T-helper 9 cell (primary cell): Measurements from ENCODE around the gene GNPAT.

Experiments
- DNase-seq: peaks from one replicate; pipeline ENCODE4 v3.0.0-alpha.2; 2020

The GNPAT gene

DNA sequence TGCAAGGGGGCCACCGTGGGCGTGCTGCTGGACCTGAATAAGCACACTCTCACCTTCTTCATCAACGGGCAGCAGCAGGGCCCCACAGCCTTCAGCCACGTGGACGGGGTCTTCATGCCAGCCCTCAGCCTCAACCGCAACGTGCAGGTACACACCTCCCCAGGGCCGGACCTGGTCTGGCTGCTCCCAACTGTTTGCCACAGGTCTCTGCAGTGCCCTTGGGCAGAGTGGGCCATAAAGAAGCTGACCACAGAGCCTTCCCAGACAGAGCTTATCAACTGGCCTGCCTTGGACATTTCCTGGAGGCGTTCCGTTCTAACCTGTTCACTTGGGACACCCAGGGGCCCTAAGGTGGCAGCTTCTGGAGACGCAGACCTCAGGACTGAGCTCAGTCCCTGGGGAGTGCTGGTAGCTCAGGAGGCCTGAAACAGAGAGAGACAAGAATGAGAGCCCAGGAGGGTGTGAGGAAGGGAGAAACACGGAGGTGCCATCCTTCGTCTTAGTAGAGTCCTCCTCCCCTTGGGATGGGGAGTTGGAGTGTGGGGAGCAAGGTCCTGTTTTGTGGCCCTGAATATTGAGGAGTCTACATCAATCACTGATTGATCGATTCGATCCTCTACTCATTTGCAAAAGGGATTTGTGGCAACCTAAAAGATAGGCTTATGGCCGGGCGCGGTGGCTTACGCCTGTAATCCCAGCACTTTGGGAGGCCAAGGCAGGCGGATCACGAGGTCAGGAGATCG, 27.0 kb upstream of the GNPAT start:
- no peak for DNase-seq

DNA sequence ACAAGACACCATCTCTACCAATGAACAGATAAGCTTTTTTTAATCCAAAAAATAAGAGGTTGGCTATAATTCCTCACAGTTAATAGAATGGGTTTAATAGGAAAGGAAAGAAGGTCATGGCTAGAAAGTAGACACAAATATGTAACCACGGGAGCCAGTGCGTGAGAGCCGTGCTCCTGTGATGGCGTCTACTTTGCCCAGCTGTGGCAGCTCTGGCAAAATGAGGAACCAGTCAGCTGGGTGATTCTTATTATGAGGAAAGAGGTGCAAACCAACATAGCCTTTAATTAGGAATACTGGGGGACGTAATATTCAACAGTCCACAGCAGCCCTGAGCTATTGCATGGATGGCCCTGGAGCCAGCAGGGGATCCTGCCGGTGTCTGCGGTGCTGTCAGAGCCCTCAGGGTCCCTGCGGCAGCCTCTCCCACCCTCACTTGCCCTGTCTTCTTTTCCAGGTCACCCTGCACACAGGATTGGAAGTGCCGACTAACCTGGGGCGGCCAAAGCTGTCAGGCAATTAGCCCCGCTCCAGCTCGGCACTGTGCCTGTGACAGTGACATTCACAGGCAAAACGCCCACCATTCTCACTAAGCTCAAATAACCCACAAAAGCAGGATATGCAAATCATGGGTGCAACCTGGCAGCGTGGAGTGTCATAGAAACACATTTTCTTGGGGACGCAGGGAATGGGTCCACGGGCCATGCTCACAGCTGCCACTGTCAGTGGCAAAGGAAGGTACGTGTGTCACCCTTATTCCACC, 25.9 kb upstream of the GNPAT start:
- no peak for DNase-seq

DNA sequence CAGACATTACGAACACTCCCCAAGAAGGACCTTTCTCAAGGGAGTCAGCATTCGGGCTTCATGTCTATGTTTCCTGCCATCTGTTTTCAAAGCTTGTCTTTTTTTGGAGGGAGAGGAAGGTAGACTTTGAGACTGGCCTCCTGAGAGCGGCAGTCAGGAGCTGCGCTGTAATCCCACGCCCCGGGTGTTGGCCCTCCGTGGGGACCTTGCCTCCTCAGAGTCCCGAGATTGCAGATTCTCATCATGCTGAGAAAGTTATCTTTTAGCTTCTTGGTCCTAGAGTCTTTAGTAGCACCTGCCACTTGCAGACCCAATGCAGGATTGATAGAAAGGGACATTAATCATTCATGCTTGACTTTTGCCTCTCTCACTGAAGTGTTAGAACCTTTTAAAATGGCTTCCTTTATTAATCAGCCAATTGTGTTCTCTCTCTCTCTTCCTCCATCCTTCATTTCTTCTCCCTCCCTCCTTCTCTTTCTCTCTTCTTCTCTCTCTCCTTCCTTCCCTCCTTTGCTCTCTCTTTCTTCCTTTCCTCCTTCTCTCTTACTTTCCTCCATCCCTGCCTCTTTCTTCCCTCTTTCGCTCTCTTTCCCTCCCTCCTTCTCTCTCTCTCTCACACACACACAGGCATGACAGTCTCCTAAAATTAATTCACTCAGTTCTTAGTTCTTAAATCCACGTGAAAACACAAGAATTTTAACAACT, 25.2 kb upstream of the GNPAT start:
- DNase-seq, result no peak

- DNase-seq, result no peak
These were observed 24.5 kb upstream of the GNPAT start for GRCh38 chr1:231216498-231216897.

- DNase-seq, result no peak
These were observed 24.0 kb upstream of the GNPAT start for GRCh38 chr1:231217056-231217455.

GRCh38 chr1:231218078-231218477, 22.9 kb upstream of the GNPAT start:
- DNase-seq, result no peak

DNA sequence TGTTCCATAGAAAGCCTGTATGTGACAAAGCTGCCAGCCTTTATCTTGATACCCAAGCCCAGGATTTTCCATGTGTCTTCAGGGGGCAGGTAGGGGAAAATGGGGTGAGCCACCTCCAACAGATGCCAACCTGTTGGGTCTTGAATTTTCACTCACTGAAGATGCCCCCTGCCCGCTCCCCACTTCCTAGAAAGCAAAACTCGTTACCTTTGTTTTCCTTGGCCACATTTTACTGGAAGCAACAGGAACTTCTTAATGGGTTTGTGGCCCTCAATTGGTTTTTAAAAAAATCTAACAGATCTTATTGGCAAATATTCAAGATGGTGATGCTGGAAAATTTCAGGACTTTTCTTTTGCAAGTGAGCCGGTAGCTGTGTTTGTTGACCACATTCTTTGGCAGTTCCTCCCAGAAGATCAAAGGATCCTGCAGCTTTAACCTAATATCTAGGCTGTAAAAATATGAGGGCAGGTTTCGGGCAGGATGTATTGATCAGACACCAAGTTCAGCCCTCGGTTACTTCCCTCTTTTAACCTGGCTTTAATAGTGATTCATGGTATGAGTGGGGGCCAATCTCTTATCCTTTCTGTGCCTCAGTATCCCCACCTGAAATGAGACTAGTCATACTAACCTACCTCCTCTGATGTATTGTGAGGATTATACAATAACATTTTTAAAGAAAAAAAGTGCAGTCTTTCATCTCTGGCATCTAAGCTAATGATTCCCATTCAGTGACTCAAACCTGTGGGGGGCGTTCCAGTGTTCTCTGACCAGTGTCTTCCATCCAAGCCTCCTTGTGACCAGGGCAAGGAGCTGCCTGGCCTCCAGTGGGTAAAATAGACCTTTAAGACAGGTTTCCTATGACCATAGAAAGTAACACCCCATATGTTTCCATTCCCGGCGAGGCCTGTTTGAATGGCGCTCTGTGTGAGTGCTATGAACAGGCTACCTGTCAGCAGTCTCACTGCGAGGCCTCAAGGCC, 21.3 kb upstream of the GNPAT start:
- no peak for DNase-seq

DNA sequence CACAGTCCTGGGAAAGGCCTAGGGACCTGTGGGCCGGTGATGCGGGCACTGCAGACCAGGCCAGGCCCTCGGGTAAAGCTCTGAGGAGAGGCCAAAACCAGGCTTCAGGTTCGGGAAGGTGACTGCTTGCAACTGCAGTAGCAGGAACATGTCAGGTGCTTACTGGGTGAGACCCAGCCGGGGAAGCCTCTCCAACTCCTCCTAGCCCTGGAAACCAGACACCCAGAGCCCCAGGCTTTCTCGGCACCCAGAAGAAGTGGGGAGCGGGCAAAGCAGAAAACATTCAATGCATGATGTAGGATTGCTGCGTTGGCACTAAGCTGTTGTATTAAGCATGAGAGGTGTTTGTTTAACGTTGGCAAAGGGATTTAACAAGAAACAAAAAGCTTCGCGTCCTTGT, 20.2 kb upstream of the GNPAT start:
- DNase-seq, result no peak

GRCh38 chr1:231226156-231226555, 14.9 kb upstream of the GNPAT start:
- DNase-seq, result no peak

- DNase-seq, result no peak
These were observed 9.5 kb upstream of the GNPAT start for GRCh38 chr1:231231511-231231910.

DNA sequence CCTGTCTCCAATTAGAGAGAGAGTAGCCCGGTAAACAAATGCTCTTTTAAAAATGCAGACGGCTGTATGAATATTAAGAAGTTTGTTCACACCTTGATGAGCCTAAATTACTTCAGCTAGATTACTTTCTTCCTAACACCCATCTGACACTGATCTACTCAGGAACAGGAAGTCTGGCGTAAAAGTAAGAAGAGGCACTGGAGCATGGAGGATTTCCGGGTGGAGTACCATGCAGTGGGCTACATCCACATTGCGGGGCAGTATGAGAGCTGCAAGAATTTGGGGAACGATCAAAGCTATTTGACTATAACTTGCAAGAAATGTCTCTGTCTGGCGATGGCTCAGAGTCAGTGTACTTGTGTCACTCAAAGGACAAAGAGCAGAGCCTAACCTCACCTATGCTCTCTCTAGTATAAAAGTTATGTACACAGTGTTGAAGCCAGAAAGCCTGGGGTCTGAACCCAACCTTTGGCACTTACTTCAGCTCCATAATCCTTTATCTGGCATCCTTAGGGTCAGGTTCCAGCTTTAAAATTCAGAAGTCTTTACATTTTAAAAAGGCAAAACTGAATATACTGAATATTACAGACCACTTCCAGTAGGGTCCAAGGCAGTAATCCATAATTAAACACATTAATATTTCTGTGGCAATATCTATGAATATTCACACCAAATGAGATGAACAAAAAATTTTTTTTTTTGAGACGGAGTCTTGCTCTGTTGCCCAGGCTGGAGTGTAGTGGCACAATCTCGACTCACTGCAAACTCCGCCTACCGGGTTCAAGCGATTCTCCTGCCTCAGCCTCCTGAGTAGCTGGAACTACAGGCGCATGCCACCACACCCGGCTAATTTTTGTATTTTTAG, 7.9 kb upstream of the GNPAT start:
- no peak for DNase-seq

- no peak for DNase-seq
These were observed 7.1 kb upstream of the GNPAT start for GRCh38 chr1:231233735-231234417.

DNA sequence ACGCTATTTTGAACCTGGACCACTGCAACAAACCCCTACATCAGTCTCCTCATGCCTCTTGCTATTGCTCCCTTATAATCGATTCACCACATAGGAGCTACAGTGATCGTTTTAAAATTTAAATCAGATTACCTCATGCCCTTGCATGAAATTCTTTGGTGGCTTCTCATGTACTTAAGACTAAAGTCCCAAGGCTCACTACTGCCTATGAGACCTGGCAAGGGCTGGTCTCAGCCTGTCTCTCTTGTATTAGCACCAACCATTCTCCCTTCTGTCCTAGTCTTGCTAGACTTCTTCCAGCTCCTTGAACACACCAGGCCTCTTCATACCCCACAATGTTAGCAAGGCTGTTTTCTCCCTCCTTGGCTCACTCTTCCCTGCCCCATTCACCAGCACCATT, 6.5 kb upstream of the GNPAT start:
- DNase-seq, result no peak

- no peak for DNase-seq
These were observed 5.3 kb upstream of the GNPAT start for GRCh38 chr1:231235526-231236207.

- DNase-seq, result no peak
These were observed 4.8 kb upstream of the GNPAT start for GRCh38 chr1:231236208-231236591.

DNA sequence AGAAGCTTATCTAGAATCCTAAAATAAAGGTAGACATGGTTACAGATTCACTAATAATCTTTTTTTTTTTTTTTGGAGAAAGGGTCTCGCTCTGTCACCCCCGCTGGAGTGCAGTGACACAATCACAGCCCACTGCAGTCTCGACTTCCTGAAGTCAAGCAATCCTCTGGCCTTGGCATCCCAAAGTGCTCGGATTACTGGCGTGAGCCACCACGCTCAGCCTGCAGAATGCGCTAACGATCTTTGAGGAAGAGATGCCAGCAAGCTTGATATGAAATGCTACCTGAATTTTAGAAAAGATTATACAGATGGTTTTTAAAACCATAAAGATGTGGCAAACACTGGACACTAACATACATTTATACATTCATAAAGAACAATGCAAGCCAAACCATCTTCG, 4.1 kb upstream of the GNPAT start:
- no peak for DNase-seq

- no peak for DNase-seq
These were observed 2.7 kb upstream of the GNPAT start for GRCh38 chr1:231238298-231238697.

- no peak for DNase-seq
These were observed 505 bp upstream of the GNPAT start for GRCh38 chr1:231240531-231240882.

GRCh38 chr1:231241750-231242149, 738 bp downstream of the GNPAT start:
- DNase-seq, result no peak

DNA sequence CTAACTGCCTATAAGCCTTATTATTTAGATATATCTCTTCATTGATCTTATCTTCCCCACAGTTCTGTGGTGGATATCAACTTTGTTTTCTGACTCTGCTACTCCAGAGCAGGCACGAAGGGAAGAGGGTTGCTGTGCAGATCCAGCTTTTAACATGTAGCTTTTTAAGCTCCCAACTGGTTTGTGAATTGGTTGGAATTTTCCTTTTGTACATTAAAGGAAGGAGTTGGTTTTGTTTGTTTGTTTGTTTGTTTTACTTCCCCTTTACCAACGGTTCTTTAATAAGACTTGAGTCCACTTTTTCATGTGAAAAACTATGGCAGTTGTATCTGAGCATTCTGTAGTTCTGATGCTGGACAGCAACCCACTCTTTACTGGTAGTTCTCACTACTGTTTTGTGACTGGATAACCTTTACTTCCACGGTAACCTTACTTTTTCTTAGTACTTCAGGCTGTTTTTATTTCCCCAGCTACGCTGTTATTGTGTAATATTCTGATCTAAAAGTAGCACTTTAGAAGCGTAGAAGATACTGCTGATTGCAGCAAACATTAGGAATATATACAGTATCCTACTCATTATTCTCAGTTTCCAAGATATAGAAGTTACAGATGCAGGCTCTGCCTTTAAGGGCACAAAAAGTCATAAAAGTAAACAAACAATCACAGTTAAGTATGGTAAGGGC, 1.6 kb downstream of the GNPAT start:
- DNase-seq, result no peak
